Mesangial cell (primary cell): ENCODE results near the gene PCDHGA11. TPM values are rescaled to one million over a fixed set of nuclear protein-coding genes. Genes with fewer than 3 reads are reported as not detected.

ENCODE experiments used
- total RNA-seq: library from RNA; depleted of rRNA; stranded (reverse); fragments of >200 nt; gene quantifications from 2 replicates; pipeline ENCODE4 v1.2.3, GENCODE V29; 2015

The PCDHGA11 gene
- 5.4 and 10.4 TPM in 2 replicates for total RNA-seq

GRCh38 chr5:141420855-141421488 is at the start of gene PCDHGA11:
Gene PCDHGA11, plus strand, starts transcription at chr5:141421051. Its CDS starts 177 bp downstream, at chr5:141421228.

GRCh38 chr5:141373673-141374317 is 47.1 kb upstream of the PCDHGA11 start, which contains the start of gene PCDHGA6:
Gene PCDHGA6, plus strand, starts transcription at chr5:141373891. Its CDS starts 193 bp downstream, at chr5:141374084.

GRCh38 chr5:141382469-141383294 is 38.2 kb upstream of the PCDHGA11 start, which contains the start of gene PCDHGA7:
Gene PCDHGA7, plus strand, starts transcription at chr5:141382742. Its CDS starts 158 bp downstream, at chr5:141382900.

GRCh38 chr5:141387557-141388311 is 33.1 kb upstream of the PCDHGA11 start, which contains the start of gene PCDHGB4:
Gene PCDHGB4, plus strand, starts transcription at chr5:141387698. Its CDS starts 187 bp downstream, at chr5:141387885.

DNA sequence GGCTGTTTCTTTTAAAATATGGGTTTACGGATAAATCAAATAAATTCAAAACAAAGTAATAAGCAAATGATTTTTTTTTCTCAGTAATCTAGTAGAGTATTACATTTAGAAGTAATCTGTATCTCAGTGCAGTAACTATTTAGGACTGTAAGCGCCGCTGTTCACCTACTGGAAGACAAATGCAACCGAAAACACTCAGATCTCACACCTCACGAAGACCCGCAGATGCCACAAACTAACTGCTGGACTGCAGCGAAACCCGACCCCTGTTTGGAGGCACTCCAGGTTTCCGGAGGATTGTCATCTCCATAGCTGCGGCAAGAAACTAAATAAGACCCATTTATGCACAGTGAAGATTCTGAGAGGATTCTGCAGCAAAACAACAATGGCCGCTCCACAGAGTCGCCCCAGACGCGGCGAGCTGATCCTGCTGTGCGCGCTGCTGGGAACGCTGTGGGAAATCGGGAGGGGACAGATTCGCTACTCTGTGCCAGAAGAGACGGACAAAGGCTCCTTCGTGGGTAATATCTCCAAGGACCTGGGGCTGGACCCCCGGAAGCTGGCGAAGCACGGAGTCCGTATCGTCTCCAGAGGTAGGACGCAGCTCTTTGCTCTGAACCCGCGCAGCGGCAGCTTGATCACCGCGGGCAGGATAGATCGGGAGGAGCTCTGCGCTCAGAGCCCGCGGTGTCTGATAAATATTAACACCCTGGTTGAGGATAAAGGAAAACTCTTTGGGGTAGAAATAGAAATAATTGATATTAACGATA is 28.2 kb upstream of the PCDHGA11 start, which contains the start of gene PCDHGA8:
TSS of gene PCDHGA8 (plus strand) at position 205 of the 770 bp plus-strand sequence. CDS start at position 386, 181 bp downstream.

GRCh38 chr5:141397756-141398551 is 22.9 kb upstream of the PCDHGA11 start, which contains the start of gene PCDHGB5:
Gene PCDHGB5, plus strand, starts transcription at chr5:141397947. Its CDS starts 181 bp downstream, at chr5:141398128.

DNA sequence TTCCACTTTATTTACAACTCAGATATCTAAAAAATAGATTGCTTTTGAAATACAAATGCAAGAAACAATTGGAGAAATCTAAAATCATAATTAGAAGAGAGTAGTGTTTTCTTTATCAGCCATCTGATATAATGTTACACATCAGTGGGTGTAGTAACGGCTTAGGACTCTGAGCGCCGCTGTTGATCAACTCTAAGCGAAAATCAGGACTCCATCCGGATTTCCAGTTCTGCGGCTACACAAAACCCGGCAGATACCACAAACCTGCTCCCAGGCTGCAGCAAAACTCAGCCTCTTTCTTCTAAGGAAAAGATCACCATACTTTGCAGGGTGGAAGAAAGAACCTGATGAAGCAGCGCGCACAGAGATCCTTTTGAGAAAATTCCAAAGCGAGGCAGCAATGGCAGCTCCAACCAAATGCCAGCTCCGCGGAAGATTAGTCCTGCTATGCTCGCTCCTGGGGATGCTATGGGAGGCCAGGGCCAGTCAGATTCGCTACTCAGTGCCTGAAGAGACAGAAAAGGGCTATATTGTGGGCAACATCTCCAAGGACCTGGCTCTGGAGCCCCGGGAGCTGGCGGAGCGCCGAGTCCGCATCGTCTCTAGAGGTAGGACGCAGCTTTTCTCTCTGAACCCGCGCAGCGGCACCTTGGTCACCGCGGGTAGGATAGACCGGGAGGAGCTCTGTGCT is 18.2 kb upstream of the PCDHGA11 start, which contains the start of gene PCDHGA9:
TSS of gene PCDHGA9 (plus strand) at position 226 of the 691 bp plus-strand sequence. CDS start at position 401, 175 bp downstream.

GRCh38 chr5:141407790-141408505 is 12.9 kb upstream of the PCDHGA11 start, which contains the start of gene PCDHGB6:
Gene PCDHGB6, plus strand, starts transcription at chr5:141408021. Its CDS starts 182 bp downstream, at chr5:141408203.

GRCh38 chr5:141412854-141413539 is 7.9 kb upstream of the PCDHGA11 start, which contains the start of gene PCDHGA10:
Gene PCDHGA10, plus strand, starts transcription at chr5:141412987. Its CDS starts 189 bp downstream, at chr5:141413176.

GRCh38 chr5:141417494-141418172 is 3.2 kb upstream of the PCDHGA11 start, which contains the start of gene PCDHGB7:
Gene PCDHGB7, plus strand, starts transcription at chr5:141417677. Its CDS starts 183 bp downstream, at chr5:141417860.

GRCh38 chr5:141430332-141431113 is 9.7 kb downstream of the PCDHGA11 start, which contains the start of gene PCDHGA12:
Gene PCDHGA12, plus strand, starts transcription at chr5:141430507. Its CDS starts 253 bp downstream, at chr5:141430760.

Other genes starting within 250 kb of the PCDHGA11 start
- gene PCDHB7, start 248.4 kb upstream of the PCDHGA11 start, total RNA-seq: 0.16 and 0.63 TPM in 2 replicates
- gene PCDHB8, start 243.3 kb upstream of the PCDHGA11 start, total RNA-seq: 0.25 TPM in 1 of 2 replicates, not detected in the other
- gene PCDHB16, start 238.7 kb upstream of the PCDHGA11 start, total RNA-seq: 0.16 and 0.63 TPM in 2 replicates
- gene PCDHB9, start 233.9 kb upstream of the PCDHGA11 start, total RNA-seq: 0.25 TPM in 1 of 2 replicates, not detected in the other
- gene PCDHB10, start 228.7 kb upstream of the PCDHGA11 start, total RNA-seq: 0.16 and 0.89 TPM in 2 replicates
- gene PCDHB11, start 221.4 kb upstream of the PCDHGA11 start, total RNA-seq: 0.16 and 0.63 TPM in 2 replicates
- under 0.01 and 0.25 TPM in 2 replicates for gene PCDHB12, start 212.3 kb upstream of the PCDHGA11 start, total RNA-seq
- gene PCDHB13, start 207.1 kb upstream of the PCDHGA11 start, total RNA-seq: 0.16 and 1.1 TPM in 2 replicates
- 0.16 and 0.63 TPM in 2 replicates for gene PCDHB14, start 197.7 kb upstream of the PCDHGA11 start, total RNA-seq
- 0.16 and 1.0 TPM in 2 replicates for gene PCDHB15, start 175.7 kb upstream of the PCDHGA11 start, total RNA-seq
- gene SLC25A2, start 117.0 kb upstream of the PCDHGA11 start, total RNA-seq: 0.63 TPM in 1 of 2 replicates, not detected in the other
- gene TAF7, start 100.3 kb upstream of the PCDHGA11 start, total RNA-seq: 24.3 and 29.2 TPM in 2 replicates
- gene PCDHGA1, start 90.5 kb upstream of the PCDHGA11 start, total RNA-seq: 0.33 and 0.51 TPM in 2 replicates
- gene PCDHGA2, start 82.3 kb upstream of the PCDHGA11 start, total RNA-seq: 1.1 and 4.1 TPM in 2 replicates
- gene PCDHGA3, start 77.2 kb upstream of the PCDHGA11 start, total RNA-seq: 0.65 and 2.5 TPM in 2 replicates
- 0.49 and 2.9 TPM in 2 replicates for gene PCDHGB1, start 71.0 kb upstream of the PCDHGA11 start, total RNA-seq
- 0.33 and 2.2 TPM in 2 replicates for gene PCDHGA4, start 66.0 kb upstream of the PCDHGA11 start, total RNA-seq
- gene PCDHGB2, start 61.1 kb upstream of the PCDHGA11 start, total RNA-seq: 0.65 and 2.5 TPM in 2 replicates
- gene PCDHGA5, start 56.9 kb upstream of the PCDHGA11 start, total RNA-seq: 0.33 and 1.5 TPM in 2 replicates
- 0.98 and 3.8 TPM in 2 replicates for gene PCDHGB3, start 50.8 kb upstream of the PCDHGA11 start, total RNA-seq
- 1.6 and 5.6 TPM in 2 replicates for gene PCDHGA6, start 47.2 kb upstream of the PCDHGA11 start, total RNA-seq
- gene PCDHGA7, start 38.3 kb upstream of the PCDHGA11 start, total RNA-seq: 0.49 and 4.1 TPM in 2 replicates
- 4.2 and 7.1 TPM in 2 replicates for gene PCDHGB4, start 33.4 kb upstream of the PCDHGA11 start, total RNA-seq
- under 0.01 and 0.89 TPM in 2 replicates for gene PCDHGA8, start 28.4 kb upstream of the PCDHGA11 start, total RNA-seq
- gene PCDHGB5, start 23.1 kb upstream of the PCDHGA11 start, total RNA-seq: 10.6 and 15.8 TPM in 2 replicates
- 0.98 and 6.1 TPM in 2 replicates for gene PCDHGA9, start 18.3 kb upstream of the PCDHGA11 start, total RNA-seq
- gene PCDHGB6, start 13.0 kb upstream of the PCDHGA11 start, total RNA-seq: 2.0 and 6.3 TPM in 2 replicates
- 2.8 and 10.5 TPM in 2 replicates for gene PCDHGA10, start 8.1 kb upstream of the PCDHGA11 start, total RNA-seq
- 5.1 and 18.1 TPM in 2 replicates for gene PCDHGB7, start 3.4 kb upstream of the PCDHGA11 start, total RNA-seq
- gene PCDHGA12, start 9.5 kb downstream of the PCDHGA11 start, total RNA-seq: 3.4 and 13.8 TPM in 2 replicates
- gene PCDHGC3, start 54.9 kb downstream of the PCDHGA11 start, total RNA-seq: 36.5 and 60.1 TPM in 2 replicates
- 0.38 and 0.81 TPM in 2 replicates for gene PCDHGC4, start 64.0 kb downstream of the PCDHGA11 start, total RNA-seq
- gene PCDHGC5, start 68.0 kb downstream of the PCDHGA11 start, total RNA-seq: 0.33 and 1.4 TPM in 2 replicates
- 58.8 and 101 TPM in 2 replicates for gene DIAPH1, start 197.9 kb downstream of the PCDHGA11 start, total RNA-seq
- 48.2 and 49.1 TPM in 2 replicates for gene HDAC3, start 215.8 kb downstream of the PCDHGA11 start, total RNA-seq
- gene RELL2, start 215.9 kb downstream of the PCDHGA11 start, total RNA-seq: 4.6 and 5.8 TPM in 2 replicates
- gene FCHSD1, start 230.4 kb downstream of the PCDHGA11 start, total RNA-seq: 11.9 and 16.1 TPM in 2 replicates